ENCODE data around the gene CFAP74. TPM values are rescaled to one million over a fixed set of nuclear protein-coding genes. Genes with fewer than 3 reads are reported as not detected.

CFAP74 gene
- total RNA-seq, 1 experiment from 2014 or later = 0.28 TPM

DNA sequence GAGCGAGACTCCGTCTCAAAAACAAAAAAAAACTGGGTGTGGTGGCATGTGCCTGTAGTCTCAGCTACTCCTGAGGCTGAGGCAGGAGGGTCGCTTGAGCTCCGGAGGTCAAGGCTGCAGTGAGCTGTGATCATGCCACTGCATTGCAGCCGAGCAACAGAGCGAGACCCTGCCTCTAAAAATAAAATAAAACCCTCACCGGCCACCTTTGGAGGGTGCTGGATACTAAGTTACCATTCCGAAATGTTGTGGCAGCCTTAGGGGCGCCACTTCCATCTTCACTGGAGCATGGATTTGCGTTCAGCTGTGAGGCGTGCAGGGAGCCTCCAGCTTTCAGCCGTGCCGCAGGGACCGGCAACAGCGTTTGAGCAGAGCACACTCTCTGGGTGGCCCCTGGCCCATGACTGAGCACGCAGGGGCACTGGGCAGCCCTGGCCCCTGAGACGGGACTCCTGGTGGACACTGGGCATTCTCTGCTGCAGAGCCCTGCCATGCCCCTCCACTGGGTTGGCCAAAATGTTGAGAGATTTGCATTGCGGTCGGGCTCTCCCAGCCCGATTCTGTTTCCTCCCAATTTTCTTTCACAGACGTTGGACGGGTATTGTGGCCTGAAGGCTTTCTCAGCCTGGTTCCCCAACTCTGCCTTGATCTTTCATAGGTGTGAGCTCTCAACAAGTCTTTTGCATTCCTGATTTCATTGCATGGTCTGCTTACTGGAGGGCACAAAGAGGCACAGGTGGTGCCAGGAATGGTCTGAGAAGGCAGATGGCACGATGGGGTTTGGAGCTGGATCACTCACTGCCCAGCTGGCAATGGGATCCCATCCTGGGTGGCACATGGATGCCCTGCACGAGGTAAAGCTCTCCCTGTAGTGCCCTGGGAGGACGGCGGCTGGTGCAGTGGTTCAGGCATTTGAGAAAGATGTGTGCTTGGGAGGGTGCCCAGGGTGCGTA lies 5.8 kb upstream of the CFAP74 start:
- Histone ChIP-seq H3K4ac (ENCODE audit: low read depth, low read length) (no peak overlapping the region), H2BK5ac (ENCODE audit: insufficient read length, low read length) (no peak overlapping the region), H2BK20ac (ENCODE audit: low read depth, low read length, poor library complexity, severe bottlenecking) (no peak overlapping the region), H2BK15ac (ENCODE audit: low read depth, low read length) (no peak overlapping the region), H3T11ph (ENCODE audit: low read length) (no peak overlapping the region), H3K4me1 (ENCODE audit: insufficient read depth, low read length) (no peaks in the 10 kb centered on the region), H2AFZ (ENCODE audit: low read length) (no peak overlapping the region), H3K14ac (ENCODE audit: insufficient read depth, low read length) (no peak overlapping the region; the same call in 1 of the 2 replicates), H2AK5ac (ENCODE audit: insufficient read length, low read length) (no peak overlapping the region), H3K27ac (ENCODE audit: insufficient read length, low read depth, low read length) (no peak overlapping the region), H4K5ac (ENCODE audit: insufficient read length, low read depth, low read length) (no peak overlapping the region), H3K9ac (ENCODE audit: extremely low read depth, insufficient read length, low read length) (no peak overlapping the region), H3K56ac (ENCODE audit: insufficient read length, low read depth, low read length) (no peak overlapping the region), H3K23ac (ENCODE audit: insufficient read length, low read depth, low read length) (no peak overlapping the region), H3K23me2 (ENCODE audit: insufficient read length, low read depth, low read length, poor library complexity, severe bottlenecking) (no peaks in the 10 kb centered on the region), H4K20me1 (ENCODE audit: control insufficient read depth, insufficient read depth, insufficient read length) (no peaks in the 10 kb centered on the region), H3K79me2 (ENCODE audit: insufficient read depth, low read length) (no peaks in the 10 kb centered on the region), H2BK120ac (ENCODE audit: low read depth, low read length, poor library complexity, severe bottlenecking) (no peak overlapping the region), H2BK12ac (ENCODE audit: insufficient read length, low read depth, low read length) (no peak overlapping the region), H3K18ac (ENCODE audit: insufficient read length, low read depth, low read length) (no peak overlapping the region), H3K79me1 (ENCODE audit: insufficient read depth, low read depth, low read length, poor library complexity, severe bottlenecking) (no peaks in the 10 kb centered on the region), H4K8ac (replicated peaks; ENCODE audit: insufficient read length, low read depth, low read length) (no peak overlapping the region), H3K4me2 (ENCODE audit: insufficient read depth, insufficient read length, low read length) (no peak overlapping the region), H4K91ac (ENCODE audit: insufficient read length, low read depth, low read length) (no peak overlapping the region), H3K9me3 (ENCODE audit: control insufficient read depth, low read depth, low read length) (no peaks in the 10 kb centered on the region), H3K27me3 (ENCODE audit: insufficient read depth, low read length) (no peaks in the 10 kb centered on the region)
- 0 out of 4 replicates have a peak, but pooled peaks cover 2 to 3% of the 10 kb centered on the region in 2 experiments for H3K4me1 Mint-ChIP-seq
- H3K4me3 Mint-ChIP-seq = no peak overlapping the region
- no peak for DNase-seq
- H3K9me3 Mint-ChIP-seq = no peaks in the 10 kb centered on the region
- TF ChIP-seq, protein P1, sequence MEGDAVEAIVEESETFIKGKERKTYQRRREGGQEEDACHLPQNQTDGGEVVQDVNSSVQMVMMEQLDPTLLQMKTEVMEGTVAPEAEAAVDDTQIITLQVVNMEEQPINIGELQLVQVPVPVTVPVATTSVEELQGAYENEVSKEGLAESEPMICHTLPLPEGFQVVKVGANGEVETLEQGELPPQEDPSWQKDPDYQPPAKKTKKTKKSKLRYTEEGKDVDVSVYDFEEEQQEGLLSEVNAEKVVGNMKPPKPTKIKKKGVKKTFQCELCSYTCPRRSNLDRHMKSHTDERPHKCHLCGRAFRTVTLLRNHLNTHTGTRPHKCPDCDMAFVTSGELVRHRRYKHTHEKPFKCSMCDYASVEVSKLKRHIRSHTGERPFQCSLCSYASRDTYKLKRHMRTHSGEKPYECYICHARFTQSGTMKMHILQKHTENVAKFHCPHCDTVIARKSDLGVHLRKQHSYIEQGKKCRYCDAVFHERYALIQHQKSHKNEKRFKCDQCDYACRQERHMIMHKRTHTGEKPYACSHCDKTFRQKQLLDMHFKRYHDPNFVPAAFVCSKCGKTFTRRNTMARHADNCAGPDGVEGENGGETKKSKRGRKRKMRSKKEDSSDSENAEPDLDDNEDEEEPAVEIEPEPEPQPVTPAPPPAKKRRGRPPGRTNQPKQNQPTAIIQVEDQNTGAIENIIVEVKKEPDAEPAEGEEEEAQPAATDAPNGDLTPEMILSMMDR (conservative IDR thresholded peaks at IDR 0.05) = no peak
- WGBS (ENCODE audit: extremely low coverage, insufficient read length, low lambda C conversion rate) = no CpG with 5 or more reads among the region's 27 CpGs
- peaks cover 6% of the 10 kb centered on the region for H3K27me3 Mint-ChIP-seq (ENCODE audit: low read depth)
- H3K27ac Mint-ChIP-seq = no peak overlapping the region; a peak in 1 of 7 replicates
- no peaks in the 10 kb centered on the region for H3K36me3 Mint-ChIP-seq (ENCODE audit: insufficient read depth in 1 of 3, low read depth in 3 of 3)
